Medulla oblongata (tissue), 1 donor: Measurements from ENCODE around the gene COX7A1.

ENCODE experiments used
- DNase-seq: peaks from one replicate; pipeline ENCODE4 v3.0.0-alpha.2; 2015; ENCODE audit errors: extremely low spot score

COX7A1 gene

GRCh38 chr19:36112678-36113077 lies 39.6 kb downstream of the COX7A1 start:
- no peak for DNase-seq

DNA sequence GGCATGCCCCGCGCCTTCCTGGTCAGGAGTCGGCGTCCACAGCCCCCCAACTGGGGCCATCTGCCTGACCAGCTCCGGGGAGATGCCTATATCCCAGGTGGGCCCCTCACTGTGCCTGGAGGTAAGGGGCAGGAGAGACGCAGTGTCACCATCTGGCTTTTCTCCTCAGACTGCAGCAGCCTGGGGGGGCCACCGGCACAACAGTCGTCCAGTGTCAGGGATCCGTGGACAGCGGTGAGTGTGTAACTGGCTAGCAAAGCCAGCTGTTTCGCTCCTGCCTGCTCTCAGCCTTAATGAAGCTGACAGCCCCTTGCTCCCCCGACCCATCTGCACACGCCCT lies 41.1 kb downstream of the COX7A1 start:
- DNase-seq = no peak

DNA sequence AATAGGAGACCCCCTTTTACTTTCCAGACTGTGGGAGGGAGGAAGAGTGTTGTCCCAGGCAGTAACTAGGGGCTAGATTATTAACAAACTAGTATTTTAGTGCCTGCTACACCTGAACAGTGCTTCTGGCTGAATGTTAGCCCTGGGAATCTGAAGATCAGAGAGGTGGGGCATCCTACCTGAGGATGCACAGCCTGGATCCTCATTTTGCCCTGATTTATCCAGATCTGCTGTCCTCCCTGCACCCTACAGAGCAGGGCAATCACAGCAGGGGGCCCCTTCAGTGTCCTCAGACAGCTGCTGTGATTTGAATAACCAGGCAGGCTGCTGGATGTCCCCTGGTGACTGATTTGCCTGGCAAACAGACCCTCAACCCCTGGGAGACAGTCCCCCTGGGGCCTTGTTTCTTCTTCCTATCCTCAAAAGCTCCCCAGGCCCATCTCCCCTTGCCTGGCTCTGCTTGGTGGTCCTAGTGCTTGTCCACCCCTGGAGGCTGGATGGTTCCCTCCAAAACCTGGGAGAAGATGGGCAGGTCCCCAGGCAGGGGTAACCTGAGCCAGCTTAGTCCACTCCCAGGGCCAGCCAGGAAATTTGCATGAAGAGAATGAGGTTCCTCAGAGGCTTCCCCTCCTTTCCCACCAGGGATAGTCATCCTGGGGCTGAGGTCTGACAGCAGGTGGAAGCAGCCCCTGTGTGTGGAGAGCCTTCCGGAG lies 41.6 kb downstream of the COX7A1 start, which contains the start of gene OVOL3:
TSS of gene OVOL3 (plus strand) at position 657 of the 713 bp plus-strand sequence. CDS start 60 bp downstream, outside the sequence.
- no peak for DNase-seq

- no peak for DNase-seq
These were observed 43.6 kb downstream of the COX7A1 start for GRCh38 chr19:36108684-36109083.

DNA sequence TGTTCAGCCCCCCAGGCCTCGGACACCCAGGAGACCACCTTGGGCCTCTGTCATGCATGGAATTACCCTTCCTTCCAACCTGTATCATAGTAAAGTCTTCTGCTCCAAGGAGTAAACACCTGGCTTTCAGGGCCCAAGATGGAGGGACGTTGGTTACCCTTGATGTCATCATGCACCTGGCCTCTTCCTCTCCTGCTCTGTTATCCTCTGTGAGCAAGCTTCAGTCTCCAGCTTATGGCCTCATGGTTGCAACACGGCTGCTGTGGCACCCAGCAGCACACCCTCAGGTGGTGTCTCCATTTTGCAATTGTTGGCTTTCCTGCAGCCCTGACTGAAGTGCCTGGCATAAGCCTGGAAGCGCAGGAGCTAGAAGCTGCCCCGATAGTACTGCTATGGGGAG lies 45.3 kb downstream of the COX7A1 start:
- DNase-seq = no peak

GRCh38 chr19:36106441-36106840 lies 45.8 kb downstream of the COX7A1 start:
- DNase-seq = no peak

- DNase-seq = no peak
These were observed 48.2 kb downstream of the COX7A1 start for GRCh38 chr19:36103842-36104552.

DNA sequence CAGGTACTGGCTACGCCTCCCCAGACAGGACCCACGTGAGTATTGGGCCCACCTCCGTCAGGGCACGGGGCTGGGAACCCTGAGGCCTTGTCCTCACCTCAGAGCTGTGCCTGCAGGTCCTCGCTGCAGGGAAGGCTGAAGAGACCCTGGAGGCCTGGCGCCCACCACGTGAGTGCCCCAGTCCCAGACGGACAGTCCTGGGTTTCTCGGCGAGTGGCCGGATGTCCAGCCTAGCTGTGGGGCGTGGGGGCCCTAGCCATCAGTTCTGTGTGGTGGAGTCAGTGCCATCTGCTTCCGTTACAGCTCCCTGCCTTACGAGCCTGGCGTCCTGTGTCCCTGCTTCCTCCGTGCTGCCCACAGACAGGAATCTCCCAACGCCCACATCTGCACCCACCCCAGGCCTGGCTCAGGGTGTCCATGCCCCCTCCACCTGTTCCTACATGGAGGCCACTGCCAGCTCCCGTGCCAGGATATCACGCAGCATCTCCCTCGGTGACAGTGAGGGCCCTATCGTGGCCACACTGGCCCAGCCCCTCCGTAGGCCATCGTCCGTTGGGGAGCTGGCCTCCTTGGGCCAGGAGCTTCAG lies 49.1 kb downstream of the COX7A1 start:
- no peak for DNase-seq

DNA sequence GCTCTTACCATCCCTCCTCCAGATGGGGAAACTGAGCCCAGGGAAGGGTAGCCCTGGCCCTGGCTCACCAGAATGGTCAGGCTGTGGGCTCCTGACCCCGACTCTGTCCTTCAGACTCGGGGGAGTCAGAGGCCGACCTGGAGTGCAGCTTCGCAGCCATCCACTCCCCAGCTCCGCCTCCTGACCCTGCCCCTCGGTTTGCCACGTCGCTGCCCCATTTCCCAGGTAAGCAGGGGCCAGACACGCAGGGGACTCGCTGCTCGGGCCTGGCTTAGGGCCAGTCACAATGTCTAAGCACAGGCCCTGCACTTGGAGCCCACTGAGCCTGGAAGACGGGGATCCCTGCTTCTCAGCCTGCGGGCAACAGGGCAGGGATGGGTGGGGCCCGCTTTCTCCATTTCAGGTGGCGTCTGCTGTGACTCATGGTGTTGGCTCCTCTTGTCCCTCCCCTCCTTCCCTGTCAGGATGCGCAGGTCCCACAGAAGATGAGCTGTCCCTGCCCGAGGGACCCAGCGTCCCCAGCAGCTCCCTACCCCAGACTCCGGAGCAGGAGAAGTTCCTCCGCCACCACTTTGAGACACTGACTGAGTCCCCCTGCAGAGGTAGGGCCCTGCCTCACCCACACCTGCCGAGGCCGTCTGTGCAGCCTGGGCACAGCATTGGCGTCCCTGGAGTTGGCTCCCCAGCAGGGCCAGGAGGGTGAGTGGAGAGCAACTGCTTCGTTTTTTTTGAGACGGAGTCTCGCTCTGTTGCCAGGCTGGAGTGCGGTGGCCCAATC lies 50.5 kb downstream of the COX7A1 start:
- DNase-seq = no peak
